Jurkat, Clone E6-1 (cell line): ENCODE results near the gene CPA3.

ENCODE experiments used
- DNase-seq: peaks from one replicate; pipeline ENCODE4 v3.0.0-alpha.2; 2011; ENCODE audit warnings: low read depth, low spot score
- H3K4me3 ChIP-seq: 2 replicates; pipeline ENCODE4 v1.5.1; 2011; ENCODE audit warnings: mild to moderate bottlenecking, low read length, control low read depth, moderate library complexity

Gene CPA3

DNA sequence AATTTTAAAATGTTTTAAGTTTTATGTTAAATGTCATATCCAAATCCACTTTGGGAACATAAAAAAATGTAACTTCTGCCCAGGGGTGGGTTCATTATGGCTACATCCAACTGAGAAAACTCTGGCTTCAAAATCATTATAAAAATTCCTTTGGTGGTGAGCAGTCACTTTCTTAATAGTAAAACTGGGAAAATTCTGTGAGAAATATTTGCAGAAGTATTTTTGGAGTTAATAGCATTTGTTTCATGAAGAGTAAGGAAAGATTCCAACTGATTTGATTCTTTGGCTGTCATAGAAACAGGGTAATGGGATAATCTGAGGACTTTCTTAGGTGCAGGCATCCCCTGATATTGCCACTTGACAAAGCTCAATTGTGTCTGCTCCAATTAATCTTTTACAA is 38.8 kb downstream of the CPA3 start:
- H3K4me3 ChIP-seq = no peak overlapping the region
- DNase-seq = no peak

DNA sequence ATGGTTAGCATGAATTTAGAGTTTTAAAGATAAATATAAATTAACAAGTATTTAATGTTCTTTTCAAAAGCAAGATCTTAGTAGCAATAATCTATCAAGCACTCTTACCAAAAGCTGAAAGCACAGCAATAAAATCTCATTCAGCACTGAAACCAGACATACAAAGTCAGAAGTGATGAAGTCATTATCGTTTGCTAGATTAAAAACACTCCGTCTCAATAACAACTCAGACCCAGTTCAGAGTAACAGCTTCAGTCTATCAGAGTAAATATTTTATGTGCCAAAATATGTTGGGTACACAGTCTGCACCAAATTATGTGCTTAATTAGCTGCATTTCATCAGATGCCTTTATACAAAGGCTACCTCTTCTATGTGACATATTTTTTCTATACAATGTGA is 41.6 kb downstream of the CPA3 start:
- H3K4me3 ChIP-seq = no peak overlapping the region

DNA sequence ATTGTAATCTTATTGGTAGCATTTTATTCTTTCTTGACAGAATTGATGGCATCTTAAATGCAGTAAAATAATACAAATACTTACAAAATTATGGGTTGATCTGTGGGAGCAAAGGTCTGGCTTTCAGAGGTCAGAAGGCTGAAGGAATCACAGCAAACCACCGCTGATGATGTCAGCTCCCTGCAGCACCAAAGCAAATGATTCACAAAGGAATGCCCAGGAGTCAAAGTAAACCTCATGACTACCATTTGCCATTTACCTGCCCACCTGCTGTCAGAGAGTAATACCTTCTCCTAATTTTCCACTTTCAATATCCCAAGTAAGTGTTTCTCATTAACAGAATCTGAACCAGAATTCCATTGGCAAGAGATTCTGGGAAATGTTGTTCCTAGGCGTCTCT is 46.1 kb downstream of the CPA3 start:
- H3K4me3 ChIP-seq = no peak overlapping the region
- DNase-seq = no peak

More for the DNA sequence above, 41.6 kb downstream of the CPA3 start:
- DNase-seq = no peak

DNA sequence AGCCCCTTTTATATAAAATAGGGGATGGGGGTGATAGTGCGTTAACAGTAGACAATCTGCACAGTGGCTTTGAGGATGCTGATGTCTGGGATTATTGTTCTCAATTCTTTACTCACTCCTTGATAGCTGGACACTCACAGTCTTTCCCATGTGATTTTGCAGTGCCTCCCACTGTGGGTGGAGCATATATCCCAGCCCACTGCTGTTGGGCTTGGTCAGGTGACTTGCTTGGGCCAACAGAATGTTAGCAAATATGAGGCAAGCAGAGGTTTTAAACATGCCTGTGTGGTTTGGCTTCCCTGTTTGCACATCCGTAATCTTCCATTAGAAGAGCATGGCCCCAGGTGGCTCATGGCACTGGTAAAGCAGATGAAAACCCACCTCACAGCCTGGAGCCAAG is 46.5 kb downstream of the CPA3 start:
- no peak overlapping the region for H3K4me3 ChIP-seq
- DNase-seq = no peak

DNA sequence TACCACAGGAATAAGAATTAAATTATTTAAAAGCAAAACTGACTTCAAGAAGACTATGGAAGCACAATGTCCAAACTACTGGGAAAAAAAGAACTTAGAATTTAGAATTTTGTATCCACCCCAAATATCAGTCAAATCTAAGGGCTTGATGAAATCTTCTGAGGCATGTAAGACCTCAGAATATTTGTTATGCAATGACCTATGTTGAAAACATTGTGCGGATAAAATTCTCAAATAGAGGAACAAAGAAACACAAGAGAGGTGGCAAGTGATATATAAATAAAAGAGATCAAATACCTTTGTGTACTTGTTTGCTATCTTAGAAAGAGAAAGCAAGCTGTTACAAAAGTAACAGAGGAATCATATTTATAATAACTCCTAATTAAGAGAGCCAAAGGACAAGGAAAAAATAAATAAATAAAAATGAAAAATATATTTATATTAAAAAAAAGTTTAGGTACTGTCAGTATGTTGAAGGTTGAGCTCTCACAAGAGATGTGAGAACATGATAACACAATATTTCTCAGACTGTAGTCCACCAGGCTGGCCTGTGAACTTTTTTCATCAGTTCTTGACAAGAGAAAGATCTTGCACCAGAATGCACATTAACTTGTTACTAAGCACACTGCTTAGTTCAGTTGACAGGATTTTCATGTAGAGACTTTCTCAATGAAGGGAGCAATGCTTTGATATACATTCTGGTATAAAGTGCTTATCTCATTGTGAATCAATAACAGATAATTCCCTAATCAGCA is 50.0 kb downstream of the CPA3 start:
- no peak for DNase-seq
- H3K4me3 ChIP-seq = no peak overlapping the region

DNA sequence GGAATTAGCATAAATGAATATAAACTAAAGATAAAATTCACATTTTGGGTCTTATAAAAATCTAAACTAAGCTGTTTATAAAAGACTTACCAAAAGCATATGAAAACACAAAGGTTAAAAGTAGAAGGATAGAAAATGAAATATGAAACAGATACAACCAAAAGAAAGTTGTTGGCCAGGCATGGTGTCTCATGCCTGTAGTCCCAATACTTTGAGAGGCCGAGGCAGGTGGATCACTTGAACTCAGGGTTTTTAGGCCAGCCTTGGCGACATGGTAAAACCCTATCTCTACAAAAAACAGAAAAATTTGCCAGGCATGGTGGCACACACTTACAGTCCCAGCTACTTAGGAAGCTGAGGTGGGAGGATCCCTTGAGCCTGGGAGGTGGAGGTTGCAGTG is 51.0 kb downstream of the CPA3 start:
- no peak overlapping the region for H3K4me3 ChIP-seq
- no peak for DNase-seq

DNA sequence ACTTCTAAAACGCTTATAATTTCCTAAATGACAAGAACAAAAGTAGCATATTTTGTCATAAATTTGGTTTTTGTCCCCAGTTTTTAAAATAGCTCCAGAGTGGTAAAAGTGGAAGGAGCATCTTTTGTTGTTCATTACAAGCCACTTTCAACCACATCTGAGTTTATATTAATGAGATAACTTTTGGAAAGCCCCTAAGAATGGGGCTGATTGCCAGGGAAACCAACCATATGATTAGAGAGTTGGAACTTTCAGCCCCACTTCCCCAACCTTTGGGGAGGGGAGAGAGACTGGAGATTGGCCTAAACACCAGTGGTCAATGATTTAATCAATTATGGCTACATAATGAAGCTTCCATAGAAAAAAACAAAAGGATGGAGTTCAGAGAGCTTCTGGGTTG is 57.4 kb downstream of the CPA3 start:
- H3K4me3 ChIP-seq = no peak overlapping the region
- DNase-seq = no peak

DNA sequence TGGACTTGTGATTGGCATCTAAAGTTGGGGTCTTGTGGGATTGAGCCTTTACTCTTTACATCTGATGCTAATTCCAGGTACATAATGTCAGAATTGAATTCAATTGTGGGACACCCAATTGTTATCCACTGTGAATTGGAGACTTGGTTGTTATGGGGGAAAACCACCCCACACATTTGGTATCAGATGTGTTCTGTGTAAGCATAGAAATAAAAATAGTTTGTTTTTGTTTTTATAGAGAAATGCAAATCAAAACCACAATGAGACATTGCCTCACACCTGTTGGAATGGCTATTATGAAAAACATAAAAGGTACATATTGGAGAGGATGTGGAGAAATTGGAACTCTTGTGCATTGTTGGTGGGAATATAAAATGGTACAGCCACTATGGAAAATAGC is 58.5 kb downstream of the CPA3 start:
- H3K4me3 ChIP-seq = no peak overlapping the region

DNA sequence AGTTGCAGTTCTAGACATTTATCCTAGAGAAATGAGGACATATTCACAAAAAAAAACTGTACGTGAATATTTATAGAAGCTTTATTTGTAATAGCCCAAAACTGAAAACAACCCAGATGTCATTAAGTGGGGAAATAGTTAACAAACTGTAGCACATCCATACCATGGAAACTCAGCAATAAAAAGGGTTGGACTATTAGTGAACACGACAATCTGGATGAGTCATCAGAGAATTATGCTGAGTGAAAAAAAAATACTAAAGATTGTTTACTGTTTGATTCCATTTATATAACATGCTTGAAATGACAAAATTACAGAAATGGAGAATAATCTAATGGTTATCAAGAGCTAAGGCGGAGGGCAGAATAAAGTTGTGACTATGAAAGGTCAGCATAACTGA is 59.5 kb downstream of the CPA3 start:
- no peak for DNase-seq

More for the DNA sequence above, 58.5 kb downstream of the CPA3 start:
- no peak for DNase-seq

DNA sequence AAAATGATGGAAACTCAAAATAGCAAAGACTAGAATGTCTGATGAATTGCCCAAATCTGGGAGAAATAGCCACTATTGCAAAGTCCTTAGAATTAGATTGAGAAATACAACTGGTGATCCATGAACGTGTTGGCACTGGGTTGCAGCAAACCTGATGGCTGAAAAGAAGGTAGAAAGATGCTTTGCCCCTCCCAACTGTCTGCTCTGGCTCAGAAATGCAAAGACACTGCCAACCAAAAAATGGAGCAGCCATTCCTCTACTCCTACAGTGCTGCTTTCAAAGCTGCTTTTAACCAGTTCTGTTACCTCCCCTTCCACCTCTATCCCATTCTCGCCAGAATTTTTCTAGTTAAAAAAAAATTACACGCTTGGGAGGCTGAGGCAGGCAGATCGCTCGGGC is 60.7 kb downstream of the CPA3 start:
- no peak overlapping the region for H3K4me3 ChIP-seq
- no peak for DNase-seq

More for the DNA sequence above, 59.5 kb downstream of the CPA3 start:
- no peak overlapping the region for H3K4me3 ChIP-seq

DNA sequence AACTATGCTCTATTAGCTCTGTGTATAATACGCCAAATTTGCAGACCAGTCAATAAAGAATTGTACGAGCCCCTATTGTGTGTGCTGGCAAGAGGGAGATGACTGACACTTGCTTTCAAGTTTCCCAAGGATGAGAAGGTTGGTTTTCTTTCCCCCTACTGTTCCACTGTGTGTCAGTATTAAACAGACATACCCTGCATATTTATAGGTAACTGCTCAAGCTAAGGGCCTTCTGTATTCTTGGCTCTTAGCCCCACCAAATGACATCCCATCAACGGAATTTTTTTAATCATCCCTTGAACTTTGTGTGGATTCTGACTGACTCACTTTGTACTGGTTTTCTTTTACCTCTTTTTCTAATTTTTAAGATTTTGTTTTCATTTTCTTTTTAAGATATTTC is 65.7 kb downstream of the CPA3 start:
- no peak for DNase-seq
- no peak overlapping the region for H3K4me3 ChIP-seq

DNA sequence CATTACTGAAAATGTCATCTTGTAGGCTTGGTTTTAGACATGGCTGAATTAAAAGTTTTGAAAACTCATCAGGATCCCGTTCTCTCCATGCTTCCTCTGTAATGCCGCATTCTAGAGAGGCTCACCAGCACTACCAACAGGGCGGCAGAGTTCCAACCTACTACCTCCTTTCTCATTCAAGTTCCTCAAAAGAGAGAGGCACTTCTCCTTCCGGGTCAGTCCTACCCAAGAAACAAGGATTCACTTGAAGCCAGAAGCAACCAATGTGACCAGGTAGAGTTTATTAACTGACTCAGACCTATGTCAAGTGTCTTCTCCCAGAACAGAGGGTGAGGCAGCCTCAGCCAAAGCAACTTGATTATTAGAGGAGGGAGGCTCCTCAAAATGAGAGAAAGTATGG is 66.5 kb downstream of the CPA3 start:
- no peak overlapping the region for H3K4me3 ChIP-seq

DNA sequence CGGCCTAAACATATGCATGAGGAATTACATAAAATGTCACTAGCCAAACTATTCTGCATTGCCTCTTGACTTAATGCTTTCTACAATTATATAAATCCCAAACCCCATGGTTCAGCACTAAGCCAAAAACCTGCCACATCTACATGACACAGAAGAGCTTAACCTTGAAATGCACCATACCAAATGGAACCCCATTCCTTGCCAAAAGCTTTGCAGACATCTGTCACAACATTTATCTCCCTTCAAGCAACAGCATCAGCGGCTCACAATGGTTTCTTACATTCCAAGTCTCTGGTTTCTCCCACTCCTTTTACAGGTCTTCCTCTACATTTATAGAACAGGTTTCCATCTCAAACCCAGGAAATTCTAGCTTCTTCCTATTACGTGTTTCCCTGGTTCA is 67.9 kb downstream of the CPA3 start:
- no peak overlapping the region for H3K4me3 ChIP-seq
- no peak for DNase-seq

More for the DNA sequence above, 66.5 kb downstream of the CPA3 start:
- no peak for DNase-seq

DNA sequence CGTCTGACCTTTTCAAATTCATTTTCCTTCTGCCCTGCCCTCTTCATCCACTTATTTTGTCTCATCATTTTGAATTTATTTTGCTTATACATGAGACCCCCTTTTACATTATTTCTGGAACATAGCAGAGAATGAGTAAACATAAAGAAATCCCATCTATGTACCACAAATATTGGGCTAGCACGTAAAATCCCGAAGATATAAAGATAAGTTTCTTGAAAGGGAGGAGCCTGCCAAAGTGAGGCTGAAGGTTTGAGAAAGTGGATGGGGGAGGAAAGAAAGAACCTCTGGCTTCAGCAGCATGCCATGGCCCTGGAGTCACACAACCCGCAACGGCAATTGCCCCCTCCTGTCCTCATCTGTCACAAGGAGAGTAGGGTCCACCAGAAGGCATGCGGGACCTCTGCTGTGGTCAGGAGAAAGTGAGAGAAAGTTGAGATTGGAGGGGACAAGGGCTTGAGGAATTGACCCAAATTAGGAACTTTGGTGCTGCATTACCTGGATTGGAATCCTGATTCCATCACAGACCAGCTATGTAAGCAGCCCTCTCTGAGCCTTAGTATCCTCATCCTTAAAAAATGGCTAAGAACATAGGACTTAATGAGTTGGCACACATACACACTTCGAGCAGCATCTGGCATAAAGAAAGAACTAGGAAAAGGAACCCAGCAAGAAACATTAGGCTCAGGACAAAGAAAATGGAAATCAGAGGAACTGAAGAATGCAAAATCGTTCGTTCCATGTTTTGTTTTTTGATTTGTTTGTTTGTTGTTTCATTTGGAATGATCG is 72.6 kb downstream of the CPA3 start:
- DNase-seq = no peak

DNA sequence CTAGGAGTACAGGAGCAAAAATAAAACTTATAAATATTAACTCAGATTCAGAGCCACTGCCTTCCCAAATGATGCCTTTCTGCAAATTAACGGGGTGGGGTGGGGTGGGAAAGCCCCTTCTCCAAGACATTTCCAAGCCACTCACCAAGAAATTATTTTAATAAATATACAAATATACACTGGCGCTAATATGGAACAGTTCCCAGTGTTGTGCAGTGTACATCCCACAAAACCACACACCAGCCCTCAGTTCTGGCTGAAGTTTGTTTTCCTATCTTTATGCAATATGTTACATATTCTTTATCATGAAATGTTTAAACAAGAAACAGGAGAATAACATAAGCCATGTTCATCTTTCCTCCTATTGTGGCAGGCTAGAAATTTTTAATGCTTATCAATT is 73.2 kb downstream of the CPA3 start:
- no peak for DNase-seq
- no peak overlapping the region for H3K4me3 ChIP-seq

More for the DNA sequence above, 72.6 kb downstream of the CPA3 start:
- H3K4me3 ChIP-seq = no peak overlapping the region

DNA sequence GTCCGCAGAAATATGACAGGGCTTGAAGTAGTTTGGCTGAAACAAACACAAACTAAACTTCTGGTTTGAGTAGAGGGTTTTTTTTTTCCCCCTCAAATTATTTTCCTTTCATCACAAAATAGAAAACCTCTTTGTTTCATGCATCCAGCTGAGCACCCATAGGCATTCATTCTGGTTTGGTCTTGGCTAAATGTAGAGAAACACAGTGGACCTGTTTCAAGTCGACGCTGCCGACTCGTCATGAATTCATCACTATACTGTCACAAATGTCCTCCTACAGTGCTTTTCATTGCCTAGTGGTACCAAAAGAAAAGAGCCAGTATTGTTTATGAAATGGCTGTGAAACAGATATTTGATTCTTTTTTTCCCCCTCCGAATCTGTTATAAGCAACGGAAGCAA is 73.8 kb downstream of the CPA3 start:
- DNase-seq = no peak
- H3K4me3 ChIP-seq = no peak overlapping the region

DNA sequence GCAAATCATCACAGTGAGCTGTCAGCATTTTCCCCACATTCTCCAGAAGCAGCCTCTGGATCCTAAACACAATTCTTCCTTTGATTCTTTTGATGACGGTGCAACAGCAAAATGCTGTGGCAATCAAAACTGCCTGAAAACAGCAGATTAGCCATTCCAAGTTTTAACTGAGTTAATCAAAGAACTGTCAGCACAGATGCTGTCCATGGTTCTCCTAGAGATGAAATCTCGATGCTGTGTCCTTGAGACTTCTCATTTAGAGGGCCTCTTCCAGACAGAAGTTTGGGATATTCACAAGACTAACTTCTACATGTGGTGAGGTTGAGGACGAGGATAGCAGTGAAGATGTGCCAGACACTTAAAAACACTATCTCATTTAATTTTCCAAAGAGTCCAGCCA is 75.9 kb downstream of the CPA3 start:
- H3K4me3 ChIP-seq = no peak overlapping the region
- DNase-seq = no peak

DNA sequence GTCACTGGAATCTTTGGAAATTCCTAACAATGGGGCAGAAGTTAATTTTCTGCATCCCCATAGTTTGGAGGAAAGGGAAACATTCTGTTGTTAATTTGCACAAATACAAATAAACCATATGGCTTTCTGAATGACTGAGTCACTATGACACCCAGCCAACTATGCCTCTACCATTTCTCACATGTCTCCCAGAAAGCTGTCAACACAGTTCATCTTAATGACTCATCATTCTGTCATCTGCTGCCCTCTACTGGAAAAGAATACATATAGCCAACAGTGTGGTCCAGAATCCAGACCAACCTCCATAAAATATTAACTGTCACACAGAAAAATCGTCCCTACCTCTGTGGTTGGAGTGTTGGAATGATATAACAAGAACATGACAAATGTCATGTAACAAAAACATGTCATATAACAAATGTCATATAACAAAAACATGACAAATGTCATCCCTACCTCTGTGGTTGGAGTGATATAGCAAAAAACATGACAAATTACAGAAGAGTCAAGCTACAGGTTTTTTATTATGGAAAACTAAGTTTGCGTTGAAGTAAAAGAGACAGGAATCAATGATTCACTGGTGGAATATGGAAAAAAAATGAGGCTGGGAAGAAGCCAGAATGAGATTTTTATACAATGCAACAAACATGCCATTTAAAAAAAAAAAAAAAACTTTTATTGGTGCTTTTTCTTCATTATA is 78.6 kb downstream of the CPA3 start:
- peak; percentile 54 for DNase-seq
- H3K4me3 ChIP-seq = no peak overlapping the region

DNA sequence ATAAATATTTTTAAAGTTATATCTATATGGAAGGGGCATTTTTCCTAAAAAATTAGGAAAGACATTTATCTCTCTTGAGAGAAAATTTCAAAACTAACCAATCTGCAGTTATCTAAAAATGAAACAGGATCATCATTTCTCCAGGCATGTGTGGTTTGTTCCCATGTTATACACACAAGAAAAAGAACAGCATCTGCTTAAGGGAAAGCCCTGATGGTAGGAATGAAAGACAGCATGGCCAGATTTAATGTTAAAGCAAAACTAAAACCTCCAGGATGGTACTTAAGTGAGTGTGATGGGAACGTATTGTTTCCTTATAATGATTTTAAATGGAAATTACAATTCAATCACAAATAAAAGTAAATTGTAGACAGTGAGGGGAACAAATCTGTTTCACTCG is 80.0 kb downstream of the CPA3 start:
- no peak overlapping the region for H3K4me3 ChIP-seq
- no peak for DNase-seq
